ENCODE measurements around the gene TPCN2. TPM values are rescaled to one million over a fixed set of nuclear protein-coding genes. Genes with fewer than 3 reads are reported as not detected.

The TPCN2 gene
- total and polyA plus RNA-seq, 2 of the 8 experiments (the other 6 are each of a cell fraction or from before 2014, with no cell fraction given), result 9.7 to 18.6 TPM

DNA sequence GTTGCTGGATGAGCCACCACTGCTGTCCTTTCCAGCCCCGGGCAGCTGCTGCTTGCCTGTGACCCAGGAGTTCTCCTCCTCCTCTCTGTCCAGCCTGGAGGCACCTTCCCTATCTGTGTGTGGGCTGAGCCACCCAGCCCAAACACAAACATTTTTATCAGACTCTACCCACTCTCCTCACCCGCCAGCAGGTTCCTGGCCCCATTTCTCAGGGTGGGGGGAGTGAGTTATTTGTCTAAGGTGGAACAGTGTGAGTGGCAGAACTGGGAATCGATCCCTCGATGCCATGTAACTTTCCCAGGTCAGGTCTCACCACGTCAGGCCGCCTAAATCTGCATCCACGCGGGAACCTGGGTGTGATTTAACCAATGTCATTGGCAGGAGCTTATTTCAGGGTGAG lies 86.2 kb downstream of the TPCN2 start:
- H3K4me2 ChIP-seq (ENCODE audit: insufficient read depth in 1 of 2, low read depth in 2 of 2, low read length in 2 of 2), result no peak overlapping the region
- no peaks in the 10 kb centered on the region for H3K79me2 ChIP-seq (ENCODE audit: control insufficient read depth in 1 of 2, insufficient read depth in 2 of 2, low read length in 2 of 2)
- no peak overlapping the region for H2AFZ ChIP-seq (ENCODE audit: low read length)
- POLR2A ChIA-PET (ENCODE audit: partially characterized antibody), result no interaction called here
- no peak overlapping the region for H3K14ac ChIP-seq (ENCODE audit: insufficient read length)
- H2BK12ac ChIP-seq (ENCODE audit: low read depth, low read length), result no peak overlapping the region
- WGBS, 2 experiments (ENCODE audit: extremely low coverage in 1 of 2, insufficient coverage in 1 of 2, insufficient read length in 1 of 2, insufficient replicate concordance in 2 of 2, low coverage in 1 of 2, low lambda C conversion rate in 2 of 2, missing lambda C conversion rate in 1 of 2), result 87% methylated on average over 8 of the region's 8 CpGs; no CpG with 5 or more reads in 1 of the 2 experiments
- H3K4me3 ChIP-seq (ENCODE audit: extremely low read depth in 1 of 4, insufficient read depth in 2 of 4, low read depth in 3 of 4, low read length in 4 of 4), result no peak overlapping the region
- H3K27me3 ChIP-seq (replicated peaks in 1 of 4; ENCODE audit: control insufficient read depth in 3 of 4, extremely low read depth in 1 of 4, insufficient read depth in 3 of 4, low read length in 3 of 4), result no peaks in the 10 kb centered on the region; a peak in 1 of 7 replicates
- H3K56ac ChIP-seq (replicated peaks; ENCODE audit: insufficient read length, low read depth, low read length), result no peak overlapping the region
- DNase-seq (ENCODE audit: low read depth in 1 of 2, low spot score in 2 of 2), result peak in 1 of 2 experiments; percentile 28
- H4K8ac ChIP-seq (ENCODE audit: extremely low read depth, insufficient read depth, low read length), result no peak overlapping the region
- no peak overlapping the region for H3K18ac ChIP-seq (ENCODE audit: extremely low read depth, low read length)
- no peaks in the 10 kb centered on the region for H3K36me3 ChIP-seq (ENCODE audit: control insufficient read depth in 2 of 4, insufficient read depth in 4 of 4, low read length in 3 of 4)
- H2BK20ac ChIP-seq (ENCODE audit: low read length), result no peak overlapping the region
- FAIRE-seq, result no peak
- no peaks in the 10 kb centered on the region for H3K23me2 ChIP-seq (ENCODE audit: low read depth, low read length)
- H3K4ac ChIP-seq (replicated peaks; ENCODE audit: insufficient read length, low read depth, low read length), result no peak overlapping the region
- H4K20me1 ChIP-seq (replicated peaks in 1 of 2; ENCODE audit: control insufficient read depth in 1 of 2, insufficient read depth in 2 of 2, low read length in 2 of 2), result no peaks in the 10 kb centered on the region
- no peak overlapping the region for H3K23ac ChIP-seq (ENCODE audit: insufficient read length)
- H4K5ac ChIP-seq (ENCODE audit: insufficient read length, low read depth, low read length), result no peak overlapping the region
- H2BK5ac ChIP-seq (ENCODE audit: low read depth, low read length), result no peak overlapping the region
- no peak overlapping the region for H2BK120ac ChIP-seq (replicated peaks; ENCODE audit: low read depth, low read length)
- peaks cover 11 to 13% of the 10 kb centered on the region in 2 experiments for H3K9me3 ChIP-seq (ENCODE audit: insufficient read depth in 2 of 2, low read depth in 1 of 2, low read length in 1 of 2)
- no peak overlapping the region for H2BK15ac ChIP-seq (ENCODE audit: low read length)
- H2AK5ac ChIP-seq (ENCODE audit: low read depth, low read length), result no peak overlapping the region
- H3K4me1 ChIP-seq (replicated peaks in 1 of 4; ENCODE audit: control insufficient read depth in 3 of 4, insufficient read depth in 4 of 4, low read length in 3 of 4), result peaks cover 0 to 6% (median 2%) of the 10 kb centered on the region in 4 experiments; a peak in 4 of 7 replicates
- H4K91ac ChIP-seq (replicated peaks; ENCODE audit: insufficient read length, low read length), result no peak overlapping the region
- no peaks in the 10 kb centered on the region for H3K79me1 ChIP-seq (ENCODE audit: low read depth, low read length)
- no peak overlapping the region for H3K27ac ChIP-seq (ENCODE audit: low read depth, low read length)
- no peak overlapping the region for H3K9ac ChIP-seq (replicated peaks in 1 of 4; ENCODE audit: extremely low read depth in 1 of 4, low read depth in 3 of 4, low read length in 3 of 4)
- CTCF ChIA-PET (ENCODE audit: partially characterized antibody), result interaction anchor here (1.6 kb wide), 1 partner anchor 33 kb away, joined by 6 read pairs; no protein-coding TSS in a partner anchor
- TF ChIP-seq TBP (IDR thresholded peaks at IDR 0.05; ENCODE audit: low read depth, low read length) (no peak), CHD1 (IDR thresholded peaks at IDR 0.05; ENCODE audit: low read depth, low read length) (no peak), SIN3A (conservative IDR thresholded peaks at IDR 0.05 in 1 of 2, IDR thresholded peaks at IDR 0.05 in 1 of 2; ENCODE audit: low read depth in 1 of 2, low read length in 2 of 2) (no peak), SUZ12 (IDR thresholded peaks at IDR 0.05; ENCODE audit: low read length) (no peak), POLR2AphosphoS5 (IDR thresholded peaks at IDR 0.05; ENCODE audit: low read depth, low read length) (no peak), BACH1 (IDR thresholded peaks at IDR 0.05; ENCODE audit: low read length) (no peak), TAF7 (optimal IDR thresholded peaks at IDR 0.05; ENCODE audit: borderline replicate concordance, low read depth, low read length) (no peak), HDAC2 (IDR thresholded peaks at IDR 0.05; ENCODE audit: borderline replicate concordance in 1 of 2, low read depth in 2 of 2, low read length in 2 of 2) (no peak), GTF2F1 (IDR thresholded peaks at IDR 0.05; ENCODE audit: borderline replicate concordance, low read depth, low read length) (no peak), KDM5A (IDR thresholded peaks at IDR 0.05; ENCODE audit: low read length) (no peak), FOSL1 (IDR thresholded peaks at IDR 0.05; ENCODE audit: insufficient read depth, low read depth, low read length) (no peak)
- TF ChIP-seq, protein P1, sequence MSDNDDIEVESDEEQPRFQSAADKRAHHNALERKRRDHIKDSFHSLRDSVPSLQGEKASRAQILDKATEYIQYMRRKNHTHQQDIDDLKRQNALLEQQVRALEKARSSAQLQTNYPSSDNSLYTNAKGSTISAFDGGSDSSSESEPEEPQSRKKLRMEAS (IDR thresholded peaks at IDR 0.05), result no peak
- TF ChIP-seq, protein P2, sequence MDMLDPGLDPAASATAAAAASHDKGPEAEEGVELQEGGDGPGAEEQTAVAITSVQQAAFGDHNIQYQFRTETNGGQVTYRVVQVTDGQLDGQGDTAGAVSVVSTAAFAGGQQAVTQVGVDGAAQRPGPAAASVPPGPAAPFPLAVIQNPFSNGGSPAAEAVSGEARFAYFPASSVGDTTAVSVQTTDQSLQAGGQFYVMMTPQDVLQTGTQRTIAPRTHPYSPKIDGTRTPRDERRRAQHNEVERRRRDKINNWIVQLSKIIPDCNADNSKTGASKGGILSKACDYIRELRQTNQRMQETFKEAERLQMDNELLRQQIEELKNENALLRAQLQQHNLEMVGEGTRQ (IDR thresholded peaks at IDR 0.05; ENCODE audit: low read length), result no peak
